CD4-positive, alpha-beta T cell treated with Interleukin-1 beta for 1 hour (primary cell): ENCODE measurements around the gene ERFL.
"Not testable (repeated sequence)": the region's sequence is repeated elsewhere in the genome, so short reads cannot be mapped to it uniquely, and the experiment has no call there.

ENCODE experiments used
- DNase-seq, 2 donors: peaks; one replicate each; pipeline ENCODE4 v3.0.0-alpha.2; 2020 to 2022

The ERFL gene

DNA sequence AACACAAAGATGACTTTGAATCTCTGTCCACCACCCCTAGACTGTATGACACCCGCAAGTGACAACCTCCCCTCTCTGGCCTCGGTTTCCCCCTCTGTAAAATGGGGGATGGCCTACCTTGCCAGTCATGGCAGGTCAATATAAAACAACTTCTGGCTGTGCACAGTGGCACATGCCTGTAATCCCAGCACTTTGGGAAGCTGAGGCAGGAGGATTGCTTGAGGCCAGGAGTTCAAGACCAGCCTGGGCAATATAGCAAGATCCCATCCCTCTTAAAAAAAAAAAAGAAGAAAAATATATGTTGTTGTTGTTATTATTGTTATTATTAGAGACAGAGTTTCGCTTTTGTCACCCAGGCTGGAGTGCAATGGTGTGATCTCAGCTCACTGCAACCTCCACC is 52.3 kb downstream of the ERFL start:
- not testable (repeated sequence) for DNase-seq

DNA sequence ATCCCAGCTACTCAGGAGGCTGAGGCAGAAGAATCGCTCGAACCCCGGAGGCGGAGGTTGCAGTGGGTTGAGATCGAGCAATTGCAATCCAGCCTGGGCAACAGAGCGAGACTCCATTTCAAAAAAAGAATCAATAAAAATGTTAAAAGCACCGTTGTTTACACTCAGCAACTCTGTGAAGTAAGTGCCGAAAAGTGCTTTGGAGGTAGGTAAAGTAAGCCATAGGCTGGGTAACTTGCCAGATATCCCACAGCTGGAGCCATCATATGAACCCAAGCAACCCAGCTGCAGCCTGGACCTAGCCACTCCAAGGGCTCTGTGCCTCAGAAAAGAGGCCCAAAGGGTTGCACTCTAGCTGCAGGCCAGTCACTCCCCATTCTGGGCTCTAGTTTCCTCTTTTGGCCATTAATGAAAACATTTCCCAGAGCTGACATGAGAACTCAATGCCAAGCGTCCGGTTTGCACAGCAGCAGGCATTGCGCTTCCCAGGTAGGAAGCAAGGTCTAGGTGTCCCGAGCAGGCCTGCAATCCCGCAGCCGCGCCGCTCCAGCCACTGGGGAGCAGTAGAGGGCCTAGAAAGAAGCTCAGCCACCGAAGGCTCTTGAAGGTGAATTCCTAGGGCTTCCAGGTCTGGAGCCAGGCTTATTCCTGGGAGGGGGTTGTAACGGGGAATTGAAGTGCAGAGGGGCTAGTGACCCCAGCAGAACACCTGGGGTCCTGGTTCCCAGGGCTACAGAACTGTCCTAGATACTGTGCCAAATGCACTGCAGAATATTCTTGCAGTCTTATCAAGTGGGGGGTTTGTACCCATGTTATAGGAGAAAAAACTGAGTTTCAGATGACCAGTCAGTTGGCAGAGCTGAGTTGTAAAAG is 55.2 kb downstream of the ERFL start:
- DNase-seq = peak; percentile 68 to 69

GRCh38 chr19:41872384-41872774 is 55.9 kb downstream of the ERFL start:
- DNase-seq = no peak

GRCh38 chr19:41871573-41872383 is 56.5 kb downstream of the ERFL start:
- DNase-seq = peak; percentile 64 to 70

DNA sequence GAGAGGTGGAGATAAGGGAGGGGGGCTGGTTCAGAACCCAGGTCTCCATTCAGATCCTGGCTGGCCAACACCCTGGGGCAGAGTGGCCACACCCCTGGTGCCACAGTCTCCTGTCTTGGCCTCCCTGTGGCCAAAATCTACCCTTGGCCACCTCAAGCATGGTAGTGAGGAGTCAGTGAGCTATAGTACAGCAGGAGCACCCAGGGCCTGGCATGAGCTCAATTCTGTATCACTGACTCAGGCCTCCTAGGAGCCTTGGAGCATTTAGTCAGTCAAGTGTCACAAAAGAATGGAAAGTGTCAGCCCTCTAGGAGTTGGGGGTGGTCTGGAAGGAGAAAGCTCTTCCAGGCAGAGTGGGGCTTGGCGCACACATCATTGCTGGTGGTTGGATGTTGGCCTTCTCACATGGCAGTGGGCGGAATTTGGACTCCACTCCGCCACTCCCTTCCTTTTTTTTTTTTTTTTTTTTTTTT is 57.8 kb downstream of the ERFL start:
- DNase-seq = no peak

GRCh38 chr19:41869374-41869955 is 58.8 kb downstream of the ERFL start:
- no peak for DNase-seq

DNA sequence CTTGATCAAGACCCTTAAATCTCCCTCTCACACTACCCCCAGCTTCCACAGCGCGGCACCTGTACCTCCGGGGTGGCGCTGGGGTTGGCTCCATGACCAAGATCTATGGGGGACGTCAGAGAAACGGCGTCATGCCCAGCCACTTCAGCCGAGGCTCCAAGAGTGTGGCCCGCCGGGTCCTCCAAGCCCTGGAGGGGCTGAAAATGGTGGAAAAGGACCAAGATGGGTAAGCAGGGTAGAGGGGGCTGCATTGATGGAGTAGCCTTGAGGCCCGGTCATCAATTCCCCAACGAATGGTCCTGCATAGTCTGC is 59.3 kb downstream of the ERFL start:
- DNase-seq = no peak

- DNase-seq = no peak
Measured at GRCh38 chr19:41868120-41868988, 59.9 kb downstream of the ERFL start.

GRCh38 chr19:41866284-41866683 is 62.0 kb downstream of the ERFL start:
- DNase-seq = no peak

GRCh38 chr19:41864374-41864773 is 63.9 kb downstream of the ERFL start:
- no peak for DNase-seq

DNA sequence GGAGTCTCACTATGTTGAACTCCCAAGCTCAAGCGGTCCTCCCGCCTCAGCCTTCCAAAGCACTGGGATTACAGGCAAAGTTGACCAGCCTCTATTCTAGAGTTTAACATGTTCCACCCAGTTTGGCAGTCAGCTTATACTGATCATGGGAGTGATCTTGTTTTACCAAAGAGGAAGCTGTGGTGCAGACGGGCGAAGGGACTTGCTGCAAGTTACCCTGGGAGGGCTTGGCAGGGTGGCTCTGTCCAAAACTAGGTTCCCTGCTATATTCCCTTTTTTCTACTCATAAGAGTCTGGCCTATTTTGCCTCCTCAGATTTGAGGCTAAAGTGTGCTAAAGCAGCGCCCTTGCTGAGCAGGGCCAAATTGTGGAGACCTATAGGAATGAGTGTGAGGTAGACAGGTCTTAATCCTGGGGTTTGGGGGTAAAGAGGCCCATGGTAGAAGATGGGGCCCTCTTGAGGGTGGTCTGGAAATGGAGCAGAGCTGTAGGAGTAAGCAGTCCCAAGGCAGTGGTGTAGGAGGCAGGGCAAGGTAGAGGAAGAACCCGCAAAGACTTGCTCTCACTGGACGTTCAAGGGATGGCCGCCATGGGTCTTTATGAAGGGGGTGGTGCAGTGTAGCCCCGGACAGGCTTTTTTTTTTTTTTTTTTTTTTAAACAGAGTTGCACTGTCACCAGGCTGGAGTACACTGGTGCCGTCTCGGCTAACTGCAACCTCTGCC is 64.9 kb downstream of the ERFL start:
- no peak for DNase-seq

DNA sequence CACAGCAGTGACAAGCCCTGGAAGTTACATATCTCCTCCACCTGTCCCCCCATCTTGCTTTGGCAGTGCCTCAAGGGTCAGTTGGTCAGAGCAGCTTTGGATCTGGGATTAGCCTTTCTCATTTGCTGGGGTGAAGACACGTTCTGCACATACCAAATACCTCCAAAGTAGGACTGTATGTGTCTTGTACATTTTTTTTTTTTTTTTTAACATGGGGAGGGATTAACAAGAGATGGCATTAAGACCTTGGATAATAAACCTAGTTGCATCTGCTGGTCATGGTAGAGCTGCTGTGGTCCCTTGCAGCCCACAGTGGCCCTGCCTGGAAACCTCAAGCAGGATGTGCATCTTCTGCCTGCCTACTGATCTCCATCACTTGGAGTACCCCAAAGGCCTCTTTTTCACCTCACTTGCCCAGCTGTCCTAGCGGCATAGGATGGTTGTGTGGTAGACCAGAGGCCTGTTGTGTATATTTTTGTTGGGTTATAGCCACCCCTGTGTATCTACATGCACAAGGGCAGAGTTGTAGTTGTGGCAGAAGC is 65.7 kb downstream of the ERFL start:
- DNase-seq = no peak

DNA sequence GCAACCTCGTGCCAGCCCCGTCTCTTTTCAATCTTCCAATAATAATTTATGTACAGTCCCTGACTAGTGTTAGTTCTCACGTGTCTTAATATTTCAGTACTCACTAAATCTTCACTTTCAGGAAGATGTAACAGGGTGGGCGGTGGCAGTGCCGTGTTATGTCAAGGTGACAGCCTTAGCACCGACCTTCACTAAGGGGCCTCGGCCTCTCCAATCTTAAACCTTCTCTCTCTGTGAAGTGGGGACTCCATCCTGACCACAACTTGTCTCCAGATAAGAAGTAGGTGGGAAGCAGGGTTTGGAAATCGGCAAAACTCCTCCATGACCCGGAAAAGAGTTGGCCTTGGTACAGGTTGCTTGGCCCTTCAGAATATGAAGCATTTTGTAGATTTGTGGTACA is 66.4 kb downstream of the ERFL start:
- DNase-seq = no peak

DNA sequence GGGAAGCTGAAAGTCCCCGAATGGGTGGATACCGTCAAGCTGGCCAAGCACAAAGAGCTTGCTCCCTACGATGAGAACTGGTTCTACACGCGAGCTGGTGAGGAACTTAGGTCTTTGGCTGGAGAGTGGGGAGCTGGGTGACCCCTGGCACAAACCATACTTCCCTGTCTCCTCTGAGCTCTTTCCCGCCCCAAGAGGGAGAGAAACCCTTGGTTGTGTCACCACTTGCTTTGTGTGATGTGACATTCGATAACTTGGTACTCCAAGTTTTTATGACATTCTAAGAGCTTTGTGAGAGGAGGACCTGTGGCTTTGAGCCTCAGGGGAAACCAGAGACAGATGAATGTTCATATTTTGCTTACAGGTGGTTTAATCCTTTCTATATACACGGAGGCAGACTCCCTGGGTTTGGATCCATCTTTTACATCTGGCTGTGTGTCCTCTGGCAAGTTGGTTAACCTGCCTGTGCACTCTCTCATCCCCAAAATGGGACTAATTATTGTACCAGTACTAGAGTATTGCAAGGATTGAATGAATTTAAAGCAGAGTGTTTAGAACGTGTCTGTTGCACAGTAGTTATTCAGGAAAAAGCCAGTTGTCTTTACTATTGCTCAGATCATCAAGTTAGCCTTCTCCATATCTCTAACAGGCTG is 67.0 kb downstream of the ERFL start:
- no peak for DNase-seq

- no peak for DNase-seq
Measured at GRCh38 chr19:41860419-41861115, 67.7 kb downstream of the ERFL start.

DNA sequence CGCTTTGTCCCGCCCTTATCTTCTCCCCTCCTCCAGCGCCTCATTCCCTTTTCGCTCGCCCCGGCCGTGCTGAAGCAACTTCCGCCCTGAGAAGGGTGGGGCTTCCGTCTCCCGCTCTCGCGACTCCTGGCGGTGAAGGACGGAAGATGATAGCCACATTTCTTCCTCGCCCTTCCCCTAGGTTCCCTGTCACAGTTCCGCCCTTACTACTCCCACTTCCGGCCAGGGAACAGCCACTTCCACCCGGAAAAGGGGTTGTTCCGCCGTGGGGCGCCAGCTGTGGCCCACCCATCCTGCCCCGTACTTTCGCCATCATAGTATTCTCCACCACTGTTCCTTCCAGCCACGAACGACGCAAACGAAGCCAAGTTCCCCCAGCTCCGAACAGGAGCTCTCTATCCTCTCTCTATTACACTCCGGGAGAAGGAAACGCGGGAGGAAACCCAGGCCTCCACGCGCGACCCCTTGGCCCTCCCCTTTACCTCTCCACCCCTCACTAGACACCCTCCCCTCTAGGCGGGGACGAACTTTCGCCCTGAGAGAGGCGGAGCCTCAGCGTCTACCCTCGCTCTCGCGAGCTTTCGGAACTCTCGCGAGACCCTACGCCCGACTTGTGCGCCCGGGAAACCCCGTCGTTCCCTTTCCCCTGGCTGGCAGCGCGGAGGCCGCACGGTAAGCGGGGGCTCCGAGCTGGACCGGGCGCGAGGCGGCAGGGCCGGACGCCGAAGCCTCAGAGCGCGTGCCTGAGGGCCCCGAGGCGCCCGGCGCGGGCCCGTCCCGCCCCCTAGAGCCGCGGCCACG is 68.4 kb downstream of the ERFL start, which contains the start of gene RPS19:
Gene RPS19 (plus strand): TSS at position 638 of the 801 bp plus-strand sequence. CDS start 520 bp downstream, outside the sequence.
- DNase-seq = peak; percentile 97 to 98

GRCh38 chr19:41859213-41859617 is 69.0 kb downstream of the ERFL start:
- DNase-seq = no peak
